CD4-positive, alpha-beta memory T cell (primary cell): ENCODE results near the gene RIN3. TPM values are rescaled to one million over a fixed set of nuclear protein-coding genes. Genes with fewer than 3 reads are reported as not detected.

Experiments
- CTCF ChIA-PET: fragments of 350-600 bp; sonication (Branson Sonifier 250); formaldehyde crosslinking; loops from one replicate; lab custom pipeline; 2021; ENCODE audit warnings: inconsistent platforms; ENCODE audit not compliant: partially characterized antibody; lab: Charles Lee
- POLR2A ChIA-PET: fragments of 350-600 bp; sonication (Branson Sonifier 250); formaldehyde crosslinking; loops from one replicate; lab custom pipeline; 2021; ENCODE audit not compliant: partially characterized antibody; lab: Charles Lee
- DNase-seq, 5 donors: peaks; one replicate each; pipeline versions ENCODE4 v3.0.0 to v3.0.0-alpha.2; 2020 to 2022; ENCODE audit warnings: mixed read lengths in 1 of 5
- H3K27ac ChIP-seq: one replicate; pipeline ENCODE4 v1.7.0; 2013; ENCODE audit warnings: low read depth, low read length
- H3K27me3 ChIP-seq: 2 replicates; pipeline ENCODE4 v1.7.0; 2013; ENCODE audit warnings: mild to moderate bottlenecking, low read length, moderate library complexity; ENCODE audit not compliant: insufficient read depth
- H3K36me3 ChIP-seq: 2 replicates; pipeline ENCODE4 v1.7.0; 2013; ENCODE audit warnings: mild to moderate bottlenecking, low read length, moderate library complexity; ENCODE audit not compliant: insufficient read depth
- H3K4me1 ChIP-seq: 2 replicates; pipeline ENCODE4 v1.7.0; 2013; ENCODE audit warnings: mild to moderate bottlenecking, low read length, moderate library complexity; ENCODE audit not compliant: insufficient read depth
- H3K4me3 ChIP-seq, 2 donors: one replicate each; pipeline ENCODE4 v1.7.0; 2013; ENCODE audit warnings: low read length in 2 of 2, mild to moderate bottlenecking in 1 of 2
- H3K9me3 ChIP-seq, 2 donors: one replicate each; pipeline ENCODE4 v1.7.0; 2013; ENCODE audit warnings: low read length in 2 of 2, control low read depth in 1 of 2; ENCODE audit not compliant: control insufficient read depth in 1 of 2
- H3K27ac Mint-ChIP-seq, 7 donors: one replicate each; pipeline ENCODE4 v1.8.0; 2020 to 2021; ENCODE audit warnings: mixed read lengths in 7 of 7, mild to moderate bottlenecking in 6 of 7, inconsistent platforms in 3 of 7, moderate library complexity in 3 of 7
- H3K27me3 Mint-ChIP-seq, 2 donors: one replicate each; pipeline ENCODE4 v1.8.0; 2020 to 2021; ENCODE audit warnings: mixed read lengths in 2 of 2
- H3K36me3 Mint-ChIP-seq, 2 donors: one replicate each; pipeline ENCODE4 v1.8.0; 2020 to 2021; ENCODE audit warnings: mixed read lengths in 2 of 2, inconsistent platforms in 1 of 2, mild to moderate bottlenecking in 1 of 2
- H3K4me1 Mint-ChIP-seq, 4 donors: one replicate each; pipeline ENCODE4 v1.8.0; 2020 to 2021; ENCODE audit warnings: mixed read lengths in 4 of 4, mild to moderate bottlenecking in 1 of 4
- H3K4me3 Mint-ChIP-seq, 8 donors: one replicate each; pipeline ENCODE4 v1.8.0; 2020 to 2021; ENCODE audit warnings: mixed read lengths in 8 of 8, mild to moderate bottlenecking in 7 of 8, moderate library complexity in 6 of 8, inconsistent platforms in 3 of 8
- H3K9me3 Mint-ChIP-seq, 8 donors: one replicate each; pipeline ENCODE4 v1.8.0; 2020 to 2021; ENCODE audit warnings: mixed read lengths in 8 of 8, mild to moderate bottlenecking in 5 of 8, inconsistent platforms in 3 of 8, moderate library complexity in 1 of 8
- intact Hi-C: fragments of 100-400 bp; cut with micrococcal nuclease; formaldehyde crosslinking; loops from one replicate; pipeline ENCODE4 v1.15.1; 2023
- polyA plus RNA-seq, 2 donors: library from polyadenylated mRNA; unstranded; fragments of 300-500 nt; fragmentation: Illumina TruSeq; gene quantifications; one replicate each; pipeline ENCODE4 v1.2.3, GENCODE V29; 2021
- total RNA-seq, 2 experiments: library from RNA; stranded (reverse); gene quantifications; one replicate each; pipeline ENCODE4 v1.2.3, GENCODE V29; 2021

The RIN3 gene
- total and polyA plus RNA-seq, 4 experiments from 2014 or later, result 4.0 to 74.9 (median 45.9) TPM

DNA sequence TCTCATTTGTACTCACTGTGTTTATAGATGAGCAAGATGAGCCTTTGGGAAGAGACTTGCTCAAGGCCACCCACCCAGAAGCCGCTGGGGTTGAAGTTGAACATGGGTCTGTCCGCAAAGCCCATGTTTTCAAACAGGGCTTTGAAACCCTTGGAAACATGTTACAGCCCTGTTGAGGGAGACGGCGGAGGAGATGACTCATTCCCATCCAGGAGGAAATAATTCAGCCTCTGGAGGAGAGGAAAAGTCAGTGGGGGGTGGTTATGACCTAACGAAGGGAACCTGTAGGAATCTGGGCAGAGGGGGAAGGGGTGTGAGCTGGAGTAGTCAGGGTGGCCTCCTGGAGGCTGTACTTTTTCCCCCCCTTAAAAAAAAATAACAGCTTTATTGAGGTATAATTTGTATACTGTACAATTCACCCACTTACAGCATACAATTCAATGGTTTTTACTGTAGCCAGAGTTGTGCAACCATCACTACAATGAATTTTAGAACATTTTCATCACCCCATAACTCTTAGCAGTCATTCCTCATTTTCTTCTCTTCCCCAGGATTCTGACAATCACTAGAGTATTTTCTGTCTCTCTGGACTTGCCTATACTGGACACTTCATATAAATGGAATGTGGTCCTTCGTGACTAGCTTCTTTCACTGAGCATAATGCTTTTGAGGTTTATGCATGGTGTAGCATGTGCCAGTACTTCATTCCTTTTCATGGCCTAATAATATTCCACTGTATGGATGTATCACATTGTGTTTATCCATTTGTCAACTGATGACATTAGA, 1.9 kb upstream of the RIN3 start:
- no peaks in the 10 kb centered on the region for H3K9me3 ChIP-seq
- no peak overlapping the region for H3K27ac ChIP-seq
- peaks cover 35% of the 10 kb centered on the region for H3K4me1 ChIP-seq
- POLR2A ChIA-PET, result no interaction called here
- no peak for DNase-seq
- Mint-ChIP-seq H3K27me3 (peaks cover 0 to 2% of the 10 kb centered on the region in 2 donors), H3K4me1 (peaks cover 8 to 30% (median 18%) of the 10 kb centered on the region in 4 donors), H3K9me3 (no peaks in the 10 kb centered on the region), H3K36me3 (no peaks in the 10 kb centered on the region), H3K27ac (peak overlapping the region in 1 of 7 donors; percentile 2), H3K4me3 (peak overlapping the region in 2 of 8 donors; percentile 38 to 57)
- CTCF ChIA-PET, result no interaction called here
- no peaks in the 10 kb centered on the region for H3K36me3 ChIP-seq
- H3K4me3 ChIP-seq, result no peak overlapping the region
- H3K27me3 ChIP-seq, result no peaks in the 10 kb centered on the region
- intact Hi-C loops, result loop anchor here (5.0 kb wide), 1 partner anchor 171 kb away; no protein-coding TSS in a partner anchor

DNA sequence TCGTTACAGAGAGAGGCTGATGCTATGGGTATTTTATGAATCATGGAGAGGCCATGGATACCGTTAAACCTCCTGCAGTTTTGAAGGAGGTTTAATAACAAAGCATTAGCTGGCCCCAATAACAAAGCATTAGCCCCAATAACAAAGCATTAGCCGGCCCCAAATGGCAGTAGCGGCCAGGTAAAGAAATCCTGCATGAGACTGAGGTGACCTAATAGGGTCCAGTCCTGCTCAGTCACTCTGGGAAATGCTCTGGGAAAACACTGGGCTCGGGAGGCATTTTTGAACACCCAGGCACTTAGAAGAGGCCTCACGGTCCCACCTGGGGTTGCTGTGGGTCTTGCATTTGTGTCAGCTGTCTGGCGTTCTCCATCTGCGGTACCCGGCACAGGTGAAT, 776 bp upstream of the RIN3 start:
- CTCF ChIA-PET, result interaction anchor here (1.7 kb wide), 1 partner anchor 90 kb away, joined by 3 read pairs; no protein-coding TSS in a partner anchor

DNA sequence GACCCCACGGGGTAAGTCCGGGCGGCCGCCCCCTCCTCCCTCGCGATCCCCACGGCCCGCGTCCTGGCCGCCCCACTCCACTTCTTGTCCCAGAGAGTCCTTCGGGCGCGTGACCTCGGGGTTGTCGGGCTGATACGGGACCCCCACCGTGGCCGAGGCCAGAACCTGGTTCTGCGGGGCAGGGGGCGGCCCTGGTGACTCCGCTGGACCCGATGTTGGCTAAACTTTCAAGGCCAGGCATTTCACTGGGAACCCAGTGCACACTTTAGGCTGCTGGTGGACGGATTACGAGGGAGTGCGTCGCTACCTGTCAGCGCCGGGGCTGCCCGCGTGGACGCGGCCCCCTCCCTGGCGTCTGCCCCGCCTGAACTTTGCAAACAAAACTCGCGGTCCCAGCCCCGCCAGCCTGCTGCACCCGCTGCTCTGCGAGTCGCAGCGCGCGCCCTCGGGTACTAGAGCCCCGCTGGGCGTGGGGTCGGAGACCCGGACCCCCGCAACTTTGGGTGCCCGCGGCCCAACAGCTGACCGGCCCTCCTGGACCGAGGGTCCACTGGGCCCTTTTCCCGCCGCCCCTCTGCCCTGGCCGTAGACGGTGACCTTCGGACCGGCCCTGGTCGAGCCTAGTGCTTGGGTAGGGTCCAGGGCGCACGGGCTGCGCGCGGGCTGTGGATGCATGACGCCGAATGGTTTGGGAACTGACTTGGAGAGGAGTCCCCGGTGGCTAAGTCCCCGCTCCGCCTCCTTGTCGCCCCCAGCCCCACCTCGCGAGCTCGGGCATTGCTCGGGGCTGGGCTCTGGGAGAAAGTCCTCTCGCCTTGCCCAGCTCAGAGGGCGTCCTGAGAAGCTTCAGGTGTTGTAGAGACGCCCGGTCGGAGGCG, 624 bp downstream of the RIN3 start:
- POLR2A ChIA-PET, result interaction anchor here (1.6 to 2.6 kb wide), 2 partner anchors 10 to 136 kb away, joined by 4 to 6 read pairs; no protein-coding TSS in a partner anchor
- no peaks in the 10 kb centered on the region for H3K36me3 ChIP-seq

More for the DNA sequence above, 776 bp upstream of the RIN3 start:
- Histone ChIP-seq H3K27ac (peak overlapping the region; percentile 11), H3K27me3 (no peaks in the 10 kb centered on the region), H3K4me1 (peaks cover 26% of the 10 kb centered on the region), H3K9me3 (no peaks in the 10 kb centered on the region), H3K36me3 (no peaks in the 10 kb centered on the region), H3K4me3 (peak overlapping the region in 1 of 2 donors; percentile 58)
- peaks cover 0 to 2% of the 10 kb centered on the region in 2 donors for H3K27me3 Mint-ChIP-seq
- POLR2A ChIA-PET, result interaction anchor here (1.0 to 2.6 kb wide), 2 partner anchors 12 to 168 kb away, joined by 3 to 6 read pairs; no protein-coding TSS in a partner anchor
- intact Hi-C loops, result loop anchor here (5.0 kb wide), 1 partner anchor 169 kb away; no protein-coding TSS in a partner anchor
- peak overlapping the region; percentile 25 to 79 (median 67) for H3K4me3 Mint-ChIP-seq
- DNase-seq, result no peak
- H3K27ac Mint-ChIP-seq, result peak overlapping the region in 1 of 7 donors; percentile 18
- H3K9me3 Mint-ChIP-seq, result no peaks in the 10 kb centered on the region
- no peaks in the 10 kb centered on the region for H3K36me3 Mint-ChIP-seq
- peaks cover 10 to 33% (median 23%) of the 10 kb centered on the region in 4 donors for H3K4me1 Mint-ChIP-seq

DNA sequence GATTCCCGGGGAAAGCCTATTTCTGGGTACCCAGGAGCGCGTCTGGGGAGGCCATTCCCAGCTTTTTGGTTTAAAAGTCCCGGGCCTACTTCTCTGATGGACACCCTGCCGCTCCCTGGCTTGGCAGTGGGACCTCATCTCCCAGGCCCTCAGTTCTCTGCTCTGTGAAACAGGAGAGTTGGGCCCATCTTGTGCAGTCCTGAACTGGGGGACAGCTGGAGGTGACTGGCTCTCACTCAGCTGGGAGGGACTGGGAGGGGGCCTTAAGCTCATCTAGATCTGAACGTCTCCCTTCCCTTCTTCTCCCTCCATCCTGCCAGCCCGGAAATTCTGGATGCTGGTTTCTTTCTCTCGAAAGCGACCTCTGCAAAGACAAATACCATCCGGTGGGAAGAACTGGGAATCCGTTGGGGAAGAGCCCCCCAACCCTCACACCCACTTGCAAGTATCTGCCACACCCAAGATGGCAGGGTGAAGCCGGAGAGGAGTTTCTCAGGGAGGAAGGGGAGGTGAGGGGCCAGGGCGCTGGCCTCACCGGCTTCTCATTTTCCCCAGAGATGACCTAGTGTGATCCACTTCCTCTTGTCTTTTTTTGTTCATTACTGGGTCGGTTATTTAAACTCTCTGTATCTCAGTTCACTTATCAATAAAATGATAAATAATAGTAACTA, 1.4 kb downstream of the RIN3 start:
- POLR2A ChIA-PET, result interaction anchor here (1.6 to 2.6 kb wide), 2 partner anchors 9 to 136 kb away, joined by 4 to 6 read pairs; no protein-coding TSS in a partner anchor
- H3K27me3 Mint-ChIP-seq, result peaks cover 0 to 2% of the 10 kb centered on the region in 2 donors

More for the DNA sequence above, 624 bp downstream of the RIN3 start:
- no peaks in the 10 kb centered on the region for H3K27me3 ChIP-seq
- intact Hi-C loops, result loop anchor here (5.0 kb wide), 1 partner anchor 168 kb away; no protein-coding TSS in a partner anchor
- Mint-ChIP-seq H3K9me3 (no peaks in the 10 kb centered on the region), H3K27ac (peak overlapping the region in 1 of 7 donors; percentile 74), H3K4me3 (peak overlapping the region; percentile 54 to 84 (median 76)), H3K36me3 (no peaks in the 10 kb centered on the region), H3K27me3 (peaks cover 0 to 2% of the 10 kb centered on the region in 2 donors), H3K4me1 (peaks cover 19 to 47% (median 33%) of the 10 kb centered on the region in 4 donors)
- peak overlapping the region in 1 of 2 donors; percentile 58 for H3K4me3 ChIP-seq
- H3K27ac ChIP-seq, result peak overlapping the region; percentile 28
- CTCF ChIA-PET, result interaction anchor here (1.7 kb wide), 1 partner anchor 89 kb away, joined by 3 read pairs; no protein-coding TSS in a partner anchor
- H3K9me3 ChIP-seq, result no peaks in the 10 kb centered on the region
- DNase-seq, result peak in 4 of 5 donors; percentile 11 to 25 (median 22)
- H3K4me1 ChIP-seq, result peaks cover 32% of the 10 kb centered on the region

DNA sequence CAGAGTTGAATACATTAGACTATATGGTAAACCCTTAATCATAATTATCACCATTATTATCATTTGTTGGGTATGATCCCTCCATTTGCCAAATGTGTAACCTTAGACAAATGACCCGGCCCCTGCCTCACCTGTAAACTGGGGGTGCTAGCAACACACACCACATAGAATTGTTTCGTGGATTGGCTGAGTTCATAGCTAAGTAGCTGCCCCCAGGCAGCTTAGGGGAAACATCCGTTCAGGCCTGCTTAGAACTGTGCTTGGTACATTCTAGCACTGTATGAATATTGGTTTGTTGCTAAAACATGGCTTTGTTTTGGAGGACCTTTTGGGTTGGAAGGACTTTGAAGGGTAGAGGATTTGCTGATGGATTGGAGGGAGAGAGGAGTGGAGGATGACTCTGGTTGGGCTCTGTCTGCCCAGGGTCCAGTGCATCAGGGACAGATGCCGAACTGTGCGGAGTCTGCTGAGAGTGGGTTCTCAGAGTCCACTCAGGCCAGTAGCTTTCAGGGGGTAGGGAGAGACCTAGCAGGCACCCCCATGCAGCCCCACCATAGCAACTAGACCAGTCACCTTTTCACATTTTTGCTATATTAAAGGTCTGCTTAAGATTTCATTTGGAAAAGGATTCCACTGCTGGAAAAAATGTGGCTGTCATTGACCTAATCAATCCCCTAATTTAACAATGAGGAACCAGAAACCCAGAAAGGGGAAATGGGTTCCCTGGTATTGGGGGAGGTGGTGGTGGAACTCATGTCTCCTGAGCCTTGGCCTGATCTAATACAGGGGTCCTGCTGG, 2.2 kb downstream of the RIN3 start:
- Histone ChIP-seq H3K4me3 (no peak overlapping the region), H3K9me3 (no peaks in the 10 kb centered on the region), H3K27me3 (no peaks in the 10 kb centered on the region), H3K36me3 (no peaks in the 10 kb centered on the region), H3K27ac (no peak overlapping the region), H3K4me1 (peaks cover 32% of the 10 kb centered on the region)
- peaks cover 0 to 2% of the 10 kb centered on the region in 2 donors for H3K27me3 Mint-ChIP-seq
- DNase-seq, result no peak
- intact Hi-C loops, result loop anchor here (5.0 kb wide), 1 partner anchor 72 kb away; no protein-coding TSS in a partner anchor
- H3K9me3 Mint-ChIP-seq, result no peaks in the 10 kb centered on the region
- H3K4me1 Mint-ChIP-seq, result peaks cover 19 to 49% (median 33%) of the 10 kb centered on the region in 4 donors
- POLR2A ChIA-PET, result no interaction called here
- H3K27ac Mint-ChIP-seq, result peak overlapping the region in 6 of 7 donors; percentile 17 to 76 (median 25)
- H3K4me3 Mint-ChIP-seq, result peak overlapping the region in 7 of 8 donors; percentile 33 to 74 (median 69)
- H3K36me3 Mint-ChIP-seq, result no peaks in the 10 kb centered on the region
- CTCF ChIA-PET, result no interaction called here

More for the DNA sequence above, 1.4 kb downstream of the RIN3 start:
- intact Hi-C loops, result loop anchor here (5.0 kb wide), 2 partner anchors 72 to 167 kb away; no protein-coding TSS in a partner anchor
- H3K4me3 ChIP-seq, result no peak overlapping the region
- peak overlapping the region; percentile 20 to 74 (median 68) for H3K4me3 Mint-ChIP-seq
- H3K36me3 ChIP-seq, result no peaks in the 10 kb centered on the region
- CTCF ChIA-PET, result no interaction called here
- no peaks in the 10 kb centered on the region for H3K36me3 Mint-ChIP-seq
- H3K9me3 Mint-ChIP-seq, result no peaks in the 10 kb centered on the region
- peaks cover 32% of the 10 kb centered on the region for H3K4me1 ChIP-seq
- no peaks in the 10 kb centered on the region for H3K27me3 ChIP-seq
- peak overlapping the region in 5 of 7 donors; percentile 17 to 43 (median 27) for H3K27ac Mint-ChIP-seq
- no peaks in the 10 kb centered on the region for H3K9me3 ChIP-seq
- peaks cover 19 to 49% (median 33%) of the 10 kb centered on the region in 4 donors for H3K4me1 Mint-ChIP-seq
- H3K27ac ChIP-seq, result no peak overlapping the region
- DNase-seq, result no peak
